Measurements from ENCODE around the gene SLCO3A1. TPM values are rescaled to one million over a fixed set of nuclear protein-coding genes. Genes with fewer than 3 reads are reported as not detected.
A peak's percentile ranks its signal among the peaks of the same experiment; 100 is the strongest.

Gene SLCO3A1
- total RNA-seq, 2 experiments from 2014 or later = 29.5 to 30.4 TPM

DNA sequence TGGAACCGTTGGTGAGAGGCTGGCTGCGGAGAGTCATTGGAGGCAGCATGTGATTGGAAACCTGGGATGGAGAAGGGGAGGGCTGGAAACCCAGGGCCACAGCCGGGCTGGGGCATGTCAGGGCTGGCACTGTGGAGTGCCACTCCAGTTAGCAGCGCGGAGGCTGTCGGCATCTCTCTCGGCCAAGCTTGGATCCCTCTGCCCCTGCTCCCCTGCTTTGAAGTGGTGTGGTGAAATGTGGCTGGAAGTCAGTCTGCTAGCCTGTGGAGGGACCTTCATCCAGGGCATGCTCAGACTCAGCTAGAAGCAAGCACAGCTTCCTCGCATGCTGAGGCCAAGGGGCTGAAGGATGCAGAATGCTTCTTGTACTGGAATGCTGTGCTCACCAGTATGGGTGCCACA lies 13.5 kb downstream of the SLCO3A1 start:
- ATAC-seq (ENCODE audit: poor library complexity) (no peak), DNase-seq (no peak)
- Mint-ChIP-seq H3K27ac (peak overlapping the region; percentile 35), H3K9me3 (no peaks in the 10 kb centered on the region), H3K27me3 (no peaks in the 10 kb centered on the region), H3K4me1 (ENCODE audit: low read depth) (peaks cover 91% of the 10 kb centered on the region), H3K4me3 (peak overlapping the region; percentile 57), H3K36me3 (ENCODE audit: low read depth) (peaks cover 5% of the 10 kb centered on the region)
- TF ChIP-seq, protein P1, sequence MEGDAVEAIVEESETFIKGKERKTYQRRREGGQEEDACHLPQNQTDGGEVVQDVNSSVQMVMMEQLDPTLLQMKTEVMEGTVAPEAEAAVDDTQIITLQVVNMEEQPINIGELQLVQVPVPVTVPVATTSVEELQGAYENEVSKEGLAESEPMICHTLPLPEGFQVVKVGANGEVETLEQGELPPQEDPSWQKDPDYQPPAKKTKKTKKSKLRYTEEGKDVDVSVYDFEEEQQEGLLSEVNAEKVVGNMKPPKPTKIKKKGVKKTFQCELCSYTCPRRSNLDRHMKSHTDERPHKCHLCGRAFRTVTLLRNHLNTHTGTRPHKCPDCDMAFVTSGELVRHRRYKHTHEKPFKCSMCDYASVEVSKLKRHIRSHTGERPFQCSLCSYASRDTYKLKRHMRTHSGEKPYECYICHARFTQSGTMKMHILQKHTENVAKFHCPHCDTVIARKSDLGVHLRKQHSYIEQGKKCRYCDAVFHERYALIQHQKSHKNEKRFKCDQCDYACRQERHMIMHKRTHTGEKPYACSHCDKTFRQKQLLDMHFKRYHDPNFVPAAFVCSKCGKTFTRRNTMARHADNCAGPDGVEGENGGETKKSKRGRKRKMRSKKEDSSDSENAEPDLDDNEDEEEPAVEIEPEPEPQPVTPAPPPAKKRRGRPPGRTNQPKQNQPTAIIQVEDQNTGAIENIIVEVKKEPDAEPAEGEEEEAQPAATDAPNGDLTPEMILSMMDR (IDR thresholded peaks at IDR 0.05) = no peak
- no peaks in the 10 kb centered on the region for H3K9me3 ChIP-seq (ENCODE audit: control insufficient read depth in 1 of 2, insufficient read depth in 1 of 2, low read length in 2 of 2)
- H3K27me3 ChIP-seq (ENCODE audit: control insufficient read depth in 1 of 2, insufficient read depth in 2 of 2, low read length in 2 of 2) = no peaks in the 10 kb centered on the region
- H3K36me3 ChIP-seq (ENCODE audit: insufficient read depth, low read length) = no peaks in the 10 kb centered on the region
- intact Hi-C loops (cut with DNase I, micrococcal nuclease) = loop anchor here in 1 of 2 experiments (10.0 kb wide), 1 partner anchor 162 kb away; no protein-coding TSS in a partner anchor
- H3K4me1 ChIP-seq (ENCODE audit: insufficient read depth, low read length) = peaks cover 76% of the 10 kb centered on the region
- CTCF ChIA-PET = interaction anchor here (1.0 to 1.7 kb wide), 5 partner anchors 13 to 161 kb away, joined by 3 to 7 read pairs (median 4); partner anchors contain the start of gene SLCO3A1
- POLR2A ChIA-PET = interaction anchor here (1.4 to 1.5 kb wide), 2 partner anchors 9 to 13 kb away, joined by 4 to 12 read pairs; partner anchors contain the start of gene SLCO3A1
- H3K27ac ChIP-seq (ENCODE audit: low read depth in 1 of 2, low read length in 2 of 2) = no peak overlapping the region
- H3K4me3 ChIP-seq (ENCODE audit: low read length) = no peak overlapping the region

DNA sequence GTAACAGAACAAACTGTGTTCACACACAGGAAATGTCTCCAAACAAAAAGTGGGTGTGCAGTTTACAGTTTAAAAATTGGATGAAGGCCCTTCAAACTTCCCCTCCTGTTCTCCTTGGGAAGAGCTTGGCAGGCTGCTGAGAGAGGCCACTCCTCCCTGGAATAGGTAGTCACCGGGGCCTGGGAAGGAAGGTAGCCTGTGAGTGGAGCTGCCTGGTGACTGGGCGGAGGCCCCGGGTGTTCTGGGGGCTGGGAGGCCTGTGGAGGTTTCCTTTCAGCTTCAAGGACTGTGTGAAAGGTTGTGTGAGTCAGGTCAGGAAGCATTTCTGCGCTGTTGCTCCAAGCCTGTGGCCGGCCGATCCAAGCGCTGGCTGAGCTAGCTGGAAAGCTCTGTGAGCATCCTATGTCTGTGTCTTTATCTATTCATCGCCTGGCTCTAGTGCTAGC lies 14.1 kb downstream of the SLCO3A1 start:
- ATAC-seq (ENCODE audit: poor library complexity) = peak; percentile 12
- CTCF ChIA-PET = interaction anchor here (1.0 to 1.7 kb wide), 3 partner anchors 14 to 161 kb away, joined by 4 to 7 read pairs (median 5); partner anchors contain the start of gene SLCO3A1
- TF ChIP-seq, protein P1 (IDR thresholded peaks at IDR 0.05) = no peak
- DNase-seq = peak in 1 of 14 experiments; percentile 40
- H3K4me3 Mint-ChIP-seq = peak overlapping the region; percentile 35
- no peak overlapping the region for H3K27ac Mint-ChIP-seq
- Histone ChIP-seq H3K36me3 (ENCODE audit: insufficient read depth, low read length) (peaks cover 2% of the 10 kb centered on the region), H3K27me3 (ENCODE audit: control insufficient read depth in 1 of 2, insufficient read depth in 2 of 2, low read length in 2 of 2) (no peaks in the 10 kb centered on the region), H3K4me1 (ENCODE audit: insufficient read depth, low read length) (peaks cover 74% of the 10 kb centered on the region), H3K4me3 (ENCODE audit: low read length) (no peak overlapping the region), H3K9me3 (ENCODE audit: control insufficient read depth in 1 of 2, insufficient read depth in 1 of 2, low read length in 2 of 2) (no peaks in the 10 kb centered on the region), H3K27ac (ENCODE audit: low read depth in 1 of 2, low read length in 2 of 2) (no peak overlapping the region)
- peaks cover 87% of the 10 kb centered on the region for H3K4me1 Mint-ChIP-seq (ENCODE audit: low read depth)
- H3K9me3 Mint-ChIP-seq = no peaks in the 10 kb centered on the region
- no peaks in the 10 kb centered on the region for H3K27me3 Mint-ChIP-seq
- H3K36me3 Mint-ChIP-seq (ENCODE audit: low read depth) = peaks cover 5% of the 10 kb centered on the region
- POLR2A ChIA-PET = interaction anchor here (1.1 to 1.5 kb wide), 3 partner anchors 10 to 13 kb away, joined by 4 to 12 read pairs (median 5); partner anchors contain the start of gene SLCO3A1
- intact Hi-C loops (cut with DNase I, micrococcal nuclease) = loop anchor here in 1 of 2 experiments (10.0 kb wide), 1 partner anchor 163 kb away; no protein-coding TSS in a partner anchor

DNA sequence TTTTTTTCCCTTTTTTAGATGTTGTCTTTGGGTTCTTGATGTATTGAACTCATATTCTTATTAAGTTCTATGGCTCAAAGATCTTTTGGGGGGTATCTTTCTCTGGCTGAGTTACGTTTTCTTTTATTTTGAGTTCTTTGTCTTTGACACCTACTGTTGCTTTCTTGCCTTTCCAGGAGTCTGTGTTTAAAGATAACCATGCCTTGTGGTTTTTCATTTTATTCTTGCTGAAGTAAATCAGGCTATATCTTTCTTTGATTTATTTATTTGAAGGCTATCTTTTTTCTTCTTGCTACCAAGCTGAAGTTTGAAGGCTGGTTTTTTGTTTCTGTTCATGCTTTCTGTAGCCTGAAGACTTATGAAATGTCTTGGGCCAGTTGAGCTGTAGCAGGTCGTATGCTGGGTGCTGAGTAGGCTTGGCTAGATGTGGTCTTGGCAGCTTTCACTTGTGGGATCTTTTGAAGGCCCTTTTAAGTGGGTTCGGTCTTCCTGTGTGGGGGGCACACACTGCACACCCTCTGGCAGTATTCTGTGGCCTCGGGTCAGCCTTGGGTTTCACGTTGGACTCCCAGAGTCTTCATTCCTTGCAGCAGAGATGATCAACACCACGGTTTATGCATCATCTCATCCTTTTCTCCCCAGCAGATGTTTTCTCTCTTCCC lies 17.5 kb downstream of the SLCO3A1 start:
- peak overlapping the region; percentile 22 for H3K4me3 Mint-ChIP-seq
- no peak for DNase-seq
- no peak overlapping the region for H3K27ac Mint-ChIP-seq
- ATAC-seq (ENCODE audit: poor library complexity) = no peak
- H3K36me3 ChIP-seq (ENCODE audit: insufficient read depth, low read length) = peaks cover 3% of the 10 kb centered on the region
- no peaks in the 10 kb centered on the region for H3K27me3 ChIP-seq (ENCODE audit: control insufficient read depth in 1 of 2, insufficient read depth in 2 of 2, low read length in 2 of 2)
- no peak overlapping the region for H3K27ac ChIP-seq (ENCODE audit: low read depth in 1 of 2, low read length in 2 of 2)
- H3K4me1 Mint-ChIP-seq (ENCODE audit: low read depth) = peaks cover 81% of the 10 kb centered on the region
- no peaks in the 10 kb centered on the region for H3K9me3 Mint-ChIP-seq
- ChIA-PET POLR2A (no interaction called here), CTCF (no interaction called here)
- H3K27me3 Mint-ChIP-seq = no peaks in the 10 kb centered on the region
- TF ChIP-seq, protein P1 (IDR thresholded peaks at IDR 0.05) = no peak
- no peaks in the 10 kb centered on the region for H3K9me3 ChIP-seq (ENCODE audit: control insufficient read depth in 1 of 2, insufficient read depth in 1 of 2, low read length in 2 of 2)
- intact Hi-C loops (cut with DNase I, micrococcal nuclease) = no loop called here
- H3K4me1 ChIP-seq (ENCODE audit: insufficient read depth, low read length) = peaks cover 56% of the 10 kb centered on the region
- H3K4me3 ChIP-seq (ENCODE audit: low read length) = no peak overlapping the region
- H3K36me3 Mint-ChIP-seq (ENCODE audit: low read depth) = peaks cover 22% of the 10 kb centered on the region

All from CD4-positive, alpha-beta T cell (primary cell).